ENCODE results near the gene SLC43A2.

DNA sequence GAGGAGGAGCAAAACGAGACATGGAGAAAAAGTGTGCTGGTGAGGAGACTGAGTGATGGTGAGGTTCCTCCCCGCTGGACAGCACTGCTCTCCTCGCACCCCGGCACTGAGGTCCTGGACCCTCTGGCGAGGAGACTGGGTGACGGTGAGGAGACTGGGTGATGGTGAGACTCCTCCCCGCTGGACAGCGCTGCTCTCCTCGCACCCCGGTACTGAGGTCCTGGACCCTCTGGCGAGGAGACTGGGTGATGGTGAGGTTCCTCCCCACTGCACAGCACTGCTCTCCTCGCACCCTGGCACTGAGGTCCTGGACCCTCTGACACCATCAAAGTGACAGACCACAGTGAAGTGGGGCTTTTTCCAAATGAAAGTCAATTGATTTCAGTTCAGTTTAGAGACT, 76.9 kb downstream of the SLC43A2 start:
- TF ChIP-seq, protein P1, sequence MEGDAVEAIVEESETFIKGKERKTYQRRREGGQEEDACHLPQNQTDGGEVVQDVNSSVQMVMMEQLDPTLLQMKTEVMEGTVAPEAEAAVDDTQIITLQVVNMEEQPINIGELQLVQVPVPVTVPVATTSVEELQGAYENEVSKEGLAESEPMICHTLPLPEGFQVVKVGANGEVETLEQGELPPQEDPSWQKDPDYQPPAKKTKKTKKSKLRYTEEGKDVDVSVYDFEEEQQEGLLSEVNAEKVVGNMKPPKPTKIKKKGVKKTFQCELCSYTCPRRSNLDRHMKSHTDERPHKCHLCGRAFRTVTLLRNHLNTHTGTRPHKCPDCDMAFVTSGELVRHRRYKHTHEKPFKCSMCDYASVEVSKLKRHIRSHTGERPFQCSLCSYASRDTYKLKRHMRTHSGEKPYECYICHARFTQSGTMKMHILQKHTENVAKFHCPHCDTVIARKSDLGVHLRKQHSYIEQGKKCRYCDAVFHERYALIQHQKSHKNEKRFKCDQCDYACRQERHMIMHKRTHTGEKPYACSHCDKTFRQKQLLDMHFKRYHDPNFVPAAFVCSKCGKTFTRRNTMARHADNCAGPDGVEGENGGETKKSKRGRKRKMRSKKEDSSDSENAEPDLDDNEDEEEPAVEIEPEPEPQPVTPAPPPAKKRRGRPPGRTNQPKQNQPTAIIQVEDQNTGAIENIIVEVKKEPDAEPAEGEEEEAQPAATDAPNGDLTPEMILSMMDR (IDR thresholded peaks at IDR 0.05; ENCODE audit: poor library complexity, severe bottlenecking) = no peak
- no peak for TF ChIP-seq EZH2 (IDR thresholded peaks at IDR 0.05; ENCODE audit: borderline replicate concordance, insufficient read depth, low read length, poor library complexity, severe bottlenecking)
